ENCODE results near the gene TMEM156.
"Not testable (repeated sequence)": the region's sequence is repeated elsewhere in the genome, so short reads cannot be mapped to it uniquely, and the experiment has no call there.

Gene TMEM156

DNA sequence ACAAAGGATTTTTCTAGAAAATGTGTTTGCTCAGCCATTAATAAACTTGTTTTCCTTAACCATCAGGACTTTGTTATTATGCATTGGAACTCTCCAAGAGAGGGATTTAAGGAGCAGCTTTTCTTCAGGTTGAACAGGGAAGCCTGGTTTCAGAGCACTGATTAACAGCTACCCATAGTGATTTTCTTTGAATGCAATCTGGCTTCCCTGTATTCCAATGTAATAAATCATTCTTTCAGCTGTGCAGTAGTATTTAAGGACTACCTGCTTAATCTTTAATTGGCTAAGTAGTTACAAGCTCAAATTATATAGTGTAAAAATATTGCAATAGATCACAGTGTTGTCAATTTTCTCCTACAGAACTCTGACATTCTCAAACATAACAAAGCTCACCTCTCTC, 77.5 kb downstream of the TMEM156 start:
- DNase-seq = no peak

DNA sequence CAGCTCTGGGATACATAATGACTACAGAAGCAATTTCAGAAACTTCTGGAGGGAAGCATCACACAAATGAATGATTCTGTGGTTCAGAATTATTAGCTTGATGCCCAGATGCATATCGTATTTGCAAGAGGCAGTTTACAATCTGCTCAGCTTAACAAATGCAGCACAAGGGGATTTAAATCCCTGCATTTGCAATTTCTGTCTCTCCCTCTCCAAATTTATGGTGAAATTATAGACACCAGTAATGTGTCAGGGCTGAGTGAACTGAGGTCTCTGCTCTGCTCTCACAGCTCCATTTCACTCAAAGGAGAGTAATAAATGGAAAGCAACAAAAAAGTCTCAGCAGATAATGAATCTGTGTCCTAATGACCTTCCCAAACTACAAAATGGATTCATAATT, 80.2 kb downstream of the TMEM156 start:
- DNase-seq = no peak

DNA sequence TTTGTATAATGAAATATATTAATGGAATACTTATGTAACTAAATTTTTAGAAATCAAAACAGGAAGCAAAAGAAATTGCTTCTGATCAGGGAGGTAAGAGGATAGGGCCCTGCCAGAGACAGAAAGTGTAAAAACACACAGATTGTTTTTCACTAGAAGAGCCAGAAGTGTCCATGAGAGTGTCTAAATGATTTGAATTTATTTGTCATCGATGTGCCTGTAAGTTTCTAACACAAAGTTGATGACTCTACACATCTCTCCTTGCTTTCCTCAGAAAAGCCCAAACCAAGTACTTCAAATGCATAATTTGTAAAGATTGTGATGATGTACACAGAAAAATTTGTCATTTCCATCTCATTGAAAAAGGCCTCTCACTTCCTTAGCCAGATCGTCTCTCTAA, 80.6 kb downstream of the TMEM156 start:
- DNase-seq = no peak

DNA sequence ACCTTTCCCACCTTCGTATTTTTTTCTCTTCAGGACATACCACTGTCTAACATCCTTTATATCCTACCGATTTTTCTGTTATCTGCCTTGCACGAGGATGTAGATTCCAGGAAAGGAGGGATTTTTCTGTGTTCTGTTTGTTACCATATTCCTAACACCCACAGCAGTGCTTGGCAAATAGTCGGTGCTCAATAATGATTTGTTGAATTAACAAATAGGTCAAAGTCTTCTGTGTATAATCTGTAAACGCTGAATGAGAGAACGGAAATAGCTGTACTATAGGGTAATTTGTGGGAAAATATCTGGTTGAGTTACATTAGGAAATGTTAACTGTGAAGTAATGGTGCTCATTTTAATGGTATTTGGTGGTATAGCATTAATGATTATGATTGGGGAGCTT, 81.5 kb downstream of the TMEM156 start:
- no peak for DNase-seq

DNA sequence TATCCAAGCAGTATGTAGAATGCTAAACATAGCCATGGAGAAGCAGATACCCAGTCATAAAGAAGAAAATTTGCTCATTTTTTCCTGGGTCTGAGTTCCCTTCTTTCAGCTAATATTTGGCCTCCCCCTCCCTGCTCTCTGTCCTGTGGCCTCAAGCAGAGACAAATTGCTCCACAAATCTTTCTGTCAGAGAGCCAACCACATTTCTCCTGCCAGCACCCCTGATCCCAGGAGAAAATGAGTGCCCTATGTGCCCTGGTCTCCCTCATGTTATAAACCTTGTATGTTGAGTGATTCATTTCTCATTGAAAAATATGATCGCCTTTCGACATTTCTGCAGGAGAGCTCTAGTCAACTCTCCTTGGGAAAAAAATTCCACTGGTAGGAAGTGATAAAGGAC, 82.0 kb downstream of the TMEM156 start:
- DNase-seq = no peak

DNA sequence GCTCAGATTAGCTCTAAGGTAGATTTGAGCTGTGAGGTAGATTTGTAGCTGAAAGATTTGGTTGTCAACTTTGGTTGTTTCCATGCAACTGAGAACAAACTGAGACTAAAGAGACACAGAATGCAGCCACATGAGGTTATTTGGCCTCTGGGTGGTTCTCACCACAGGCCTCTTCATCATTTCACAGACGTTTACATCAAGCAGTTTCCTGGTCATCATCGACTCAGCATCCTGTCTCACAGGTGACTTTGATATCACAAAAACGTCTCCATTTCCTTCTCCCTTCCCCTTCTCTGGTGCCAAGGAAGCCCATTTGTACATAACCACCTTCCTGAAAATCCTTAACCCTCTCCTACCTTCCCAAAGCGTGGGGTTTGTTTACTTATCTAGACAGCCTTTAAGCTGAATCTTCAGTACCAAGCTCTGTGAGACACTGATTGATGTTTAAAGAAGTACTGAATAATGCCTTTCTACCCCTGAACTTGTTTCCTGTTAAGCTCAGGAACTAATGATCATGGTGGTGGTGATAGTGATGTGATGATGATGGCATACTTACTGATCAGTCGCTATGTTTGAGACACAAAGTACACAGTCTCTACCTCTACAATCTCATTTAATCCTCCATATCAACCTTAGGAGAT, 82.7 kb downstream of the TMEM156 start:
- DNase-seq = no peak

DNA sequence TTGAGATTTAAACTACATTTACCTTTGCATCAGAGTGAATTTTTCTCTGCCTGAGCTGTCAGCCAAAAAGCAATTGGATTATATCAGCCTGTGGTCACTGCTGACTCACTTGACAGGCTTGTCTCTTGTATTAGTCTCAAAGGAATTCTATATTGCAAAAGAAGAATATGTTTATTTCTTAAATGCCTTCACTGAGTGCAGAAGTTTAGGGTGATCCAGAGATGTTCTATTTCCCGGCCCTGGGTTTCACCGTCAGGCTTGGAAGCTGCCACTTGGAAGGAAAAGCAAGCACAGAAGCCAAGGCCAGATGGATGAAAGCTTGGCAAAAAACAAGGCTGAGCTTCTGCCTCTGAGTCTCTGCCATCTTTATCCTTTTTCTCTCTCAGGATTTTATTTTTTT, 83.7 kb downstream of the TMEM156 start:
- no peak for DNase-seq

DNA sequence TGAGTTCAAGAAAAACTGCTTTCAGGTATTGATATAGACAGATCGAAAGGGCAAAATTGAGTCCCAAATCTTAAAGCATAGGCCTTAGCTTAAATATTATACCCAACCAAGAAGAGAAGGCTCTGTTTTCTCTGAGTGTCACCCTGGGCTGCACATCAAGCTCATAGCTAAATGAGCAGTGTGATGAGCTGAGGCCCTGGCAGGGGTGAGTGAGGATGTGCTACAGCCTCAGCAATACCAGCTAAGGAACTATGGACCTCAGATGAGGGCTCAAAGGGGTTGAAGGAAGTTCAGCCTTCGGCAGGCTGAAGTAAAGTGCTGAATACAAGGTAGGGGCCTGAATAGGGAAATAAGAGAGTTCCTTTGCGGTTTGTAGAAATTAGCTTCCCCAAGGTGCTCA, 85.3 kb downstream of the TMEM156 start:
- no peak for DNase-seq

DNA sequence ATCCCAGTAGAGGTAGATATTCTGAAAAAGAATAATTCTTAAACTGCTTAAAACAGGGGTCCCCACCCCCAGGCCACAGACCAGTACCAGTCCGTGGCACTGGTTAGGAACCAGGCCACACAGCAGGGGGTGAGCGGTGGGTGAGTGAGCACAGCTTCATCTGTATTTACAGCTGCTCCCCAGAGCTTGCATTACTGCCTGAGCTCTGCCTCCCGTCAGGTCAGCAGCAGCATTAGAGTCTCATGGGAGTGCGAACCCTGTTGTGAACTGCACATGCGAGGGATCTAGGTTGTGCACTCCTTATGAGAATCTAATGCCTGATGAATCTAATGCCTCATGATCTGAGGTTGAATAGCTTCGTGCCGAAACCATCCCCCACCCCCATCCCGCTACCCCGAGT, 87.8 kb downstream of the TMEM156 start:
- DNase-seq = no peak

DNA sequence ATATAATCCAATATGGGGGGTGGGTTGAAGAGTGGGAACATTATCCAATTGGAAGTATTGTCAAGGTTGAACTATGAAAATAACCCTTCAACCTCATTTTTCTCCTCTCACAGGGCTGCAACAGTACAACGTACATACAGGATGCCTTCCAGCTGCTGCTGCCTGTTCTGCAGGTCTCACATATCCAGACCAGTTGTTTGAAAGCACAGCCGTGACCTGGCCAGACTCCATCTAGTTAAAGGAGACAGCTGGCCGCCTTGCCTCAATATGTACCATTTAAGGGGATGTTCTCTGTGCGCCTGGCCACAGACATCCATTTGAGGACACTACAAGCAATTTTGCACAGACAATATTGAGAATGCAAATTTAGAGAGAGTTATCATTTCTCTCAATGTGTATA, 88.9 kb downstream of the TMEM156 start:
- no peak for DNase-seq

DNA sequence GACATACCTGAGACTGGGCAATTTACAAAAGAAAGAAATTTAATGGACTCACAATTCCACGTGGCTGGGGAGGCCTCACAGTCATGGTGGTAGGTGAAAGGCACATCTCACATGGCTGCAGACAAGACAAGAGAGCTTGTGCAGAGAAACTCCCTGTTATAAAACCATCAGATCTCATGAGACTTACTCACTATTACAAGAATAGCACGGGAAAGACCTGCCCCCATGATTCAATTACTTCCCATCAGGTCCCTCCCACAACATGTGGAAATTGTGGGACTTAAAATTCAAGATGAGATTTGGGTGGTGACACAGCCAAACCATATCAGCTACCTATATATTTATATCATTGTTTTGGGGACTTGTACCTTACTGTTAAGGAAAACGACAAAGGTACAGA, 90.3 kb downstream of the TMEM156 start:
- not testable (repeated sequence) for DNase-seq

DNA sequence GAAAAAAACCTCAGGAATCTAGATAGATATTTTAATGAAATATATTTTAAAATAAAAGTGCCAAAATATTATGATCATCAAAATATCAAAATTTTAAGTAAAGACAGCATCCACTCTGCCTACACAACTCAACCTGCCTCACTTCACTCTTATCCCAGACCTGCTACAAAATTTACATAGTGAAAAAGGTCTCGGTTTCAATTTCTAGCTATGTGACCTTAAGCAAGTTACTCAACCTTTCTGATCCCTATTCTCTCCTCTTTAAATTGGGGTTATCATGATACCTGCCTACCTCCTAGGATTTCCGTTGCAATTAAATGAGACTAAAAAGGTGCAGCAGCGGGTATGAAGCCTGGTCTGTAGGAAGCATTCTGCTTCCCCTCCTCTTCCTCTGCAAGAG, 91.7 kb downstream of the TMEM156 start:
- no peak for DNase-seq

DNA sequence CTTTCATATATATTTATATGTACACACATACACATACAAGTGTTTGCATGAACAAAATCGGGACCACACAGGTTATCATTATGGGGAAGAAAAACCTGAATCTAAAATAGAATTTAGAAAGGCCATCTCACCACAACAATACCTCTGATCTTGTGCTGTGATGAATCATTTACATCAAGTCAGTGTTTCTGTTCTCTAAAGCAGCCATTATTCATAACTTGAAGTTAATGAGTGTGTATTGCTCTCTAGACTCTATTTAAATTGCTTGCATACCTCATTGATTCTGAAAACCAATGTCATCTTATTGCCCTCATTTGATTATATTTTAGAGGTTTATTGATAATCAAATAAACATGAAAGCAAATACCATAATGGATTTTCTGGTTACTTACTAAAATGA, 93.0 kb downstream of the TMEM156 start:
- DNase-seq = no peak

DNA sequence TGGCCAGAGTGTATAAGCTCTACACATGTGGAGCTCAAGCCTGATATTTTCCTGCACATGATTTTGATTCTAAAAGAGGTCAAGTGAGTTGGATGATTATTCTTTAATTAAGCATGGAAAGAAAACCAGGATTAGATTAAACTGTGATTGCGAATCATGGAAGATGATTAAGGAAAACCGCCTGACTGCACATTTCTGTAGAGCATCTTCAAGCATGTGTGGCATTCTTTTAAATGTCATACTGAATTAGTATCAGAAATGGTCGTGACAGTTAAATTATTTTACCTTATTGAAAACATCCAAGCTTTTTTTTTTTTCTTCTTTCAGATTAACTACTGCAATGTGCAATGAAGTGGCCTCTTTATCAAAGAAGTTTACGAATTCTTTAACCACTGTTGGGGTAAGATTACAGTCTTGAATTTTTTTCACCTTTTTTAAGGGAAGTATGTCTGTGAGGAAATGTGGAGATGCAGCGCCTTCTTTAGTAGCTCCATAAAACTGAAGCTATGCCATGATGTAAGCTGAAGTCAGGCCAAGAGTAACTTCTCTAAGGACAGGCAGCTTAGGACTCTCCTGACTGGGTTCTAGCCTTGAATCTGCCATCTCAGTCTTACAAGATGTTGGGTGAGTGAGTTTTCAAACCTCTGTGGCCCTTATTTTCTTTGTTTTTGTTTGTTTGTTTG, 96.7 kb downstream of the TMEM156 start:
- DNase-seq = no peak

DNA sequence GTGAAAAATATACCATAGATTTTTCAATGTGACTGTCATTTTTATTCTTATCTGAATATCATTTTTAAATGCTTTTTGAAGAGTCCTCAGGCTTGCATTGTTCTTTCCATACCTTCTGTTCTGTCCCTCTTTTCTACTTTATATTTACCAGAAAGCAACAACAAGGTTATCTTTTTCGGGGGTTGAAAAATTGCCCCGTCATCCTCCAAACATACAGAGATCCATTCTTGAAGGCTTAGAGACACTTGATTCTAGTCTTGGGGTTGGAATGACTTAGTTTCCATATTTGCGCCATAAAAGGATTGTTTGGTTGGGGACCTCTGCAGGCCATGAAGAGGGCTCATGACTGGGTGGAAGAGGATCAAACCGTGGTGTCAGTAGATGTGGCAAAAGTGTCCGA, 101.1 kb downstream of the TMEM156 start:
- DNase-seq = no peak

DNA sequence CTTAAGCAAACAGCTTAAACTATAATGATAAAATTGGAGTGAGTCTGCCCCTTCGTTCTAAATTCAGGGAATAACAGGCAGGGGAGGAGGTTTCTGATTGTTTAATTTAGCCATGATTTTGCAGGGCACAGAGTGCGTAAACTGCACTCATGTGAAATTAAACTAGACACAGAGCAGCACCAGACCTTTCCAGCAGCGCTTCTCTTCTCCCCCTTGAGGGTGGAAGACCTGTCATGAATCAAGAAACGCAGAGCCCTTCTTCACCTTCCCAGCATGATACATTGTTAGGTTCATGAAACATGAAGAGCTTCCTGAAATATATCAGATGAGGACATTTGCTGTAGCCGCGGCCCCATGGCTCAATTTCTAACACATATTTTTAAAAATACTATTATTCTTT, 101.5 kb downstream of the TMEM156 start:
- DNase-seq = no peak

DNA sequence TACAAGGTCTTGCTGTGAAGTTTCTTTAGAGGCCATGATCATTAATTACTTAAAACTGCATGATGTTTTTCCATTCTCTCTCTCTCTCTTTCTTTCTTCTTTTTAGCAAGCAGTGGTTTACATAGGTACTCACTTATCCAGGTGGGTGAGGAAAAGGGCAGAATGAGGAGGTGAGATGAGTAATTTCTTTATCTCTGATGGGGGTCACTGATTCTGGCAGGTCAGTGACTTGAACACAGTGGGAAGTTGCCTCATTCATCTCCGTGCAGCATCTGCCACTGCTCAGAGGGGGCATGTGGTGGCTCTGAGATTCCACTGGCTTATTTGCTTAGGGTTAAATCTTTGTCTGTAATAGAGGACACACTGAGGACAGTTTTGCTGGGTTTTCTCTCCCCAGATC, 102.0 kb downstream of the TMEM156 start:
- no peak for DNase-seq

DNA sequence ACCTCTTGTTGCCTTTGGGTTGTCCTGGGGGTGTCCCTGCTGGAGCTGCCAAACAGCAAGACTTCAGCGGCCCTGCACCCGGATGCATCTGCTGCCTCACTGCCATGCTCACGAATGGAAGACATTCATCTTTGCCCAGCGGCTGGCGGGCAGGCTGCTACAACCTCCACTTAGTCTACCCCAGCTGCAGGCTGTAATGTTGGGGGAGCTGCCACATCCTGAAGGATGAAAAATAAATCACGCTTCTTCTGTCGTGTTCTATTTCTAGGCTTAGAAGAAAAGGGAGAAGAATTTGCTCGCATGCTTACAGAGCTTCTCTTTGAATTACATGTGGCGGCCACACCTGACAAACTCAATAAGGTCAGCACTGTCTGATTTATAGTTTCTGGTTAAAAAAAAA, 103.2 kb downstream of the TMEM156 start:
- no peak for DNase-seq

DNA sequence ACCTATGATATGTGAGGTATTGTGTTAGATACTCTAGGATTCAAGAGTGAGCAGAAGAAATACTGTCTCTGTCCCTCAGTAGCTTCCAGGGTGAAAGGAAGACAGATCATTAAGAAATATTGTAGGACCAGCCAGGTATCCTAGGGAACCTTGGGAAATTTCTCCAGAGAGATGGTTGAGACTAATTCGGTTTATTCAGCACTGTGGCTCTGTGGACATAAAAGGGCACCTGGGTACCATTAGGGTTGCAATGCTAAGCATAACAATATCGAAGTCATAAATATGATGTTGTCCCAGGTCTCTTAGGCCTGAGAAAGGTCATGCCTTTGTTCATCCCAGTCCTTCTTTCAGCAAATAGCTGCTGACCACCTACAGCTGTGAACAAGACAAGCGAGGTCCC, 103.6 kb downstream of the TMEM156 start:
- no peak for DNase-seq

DNA sequence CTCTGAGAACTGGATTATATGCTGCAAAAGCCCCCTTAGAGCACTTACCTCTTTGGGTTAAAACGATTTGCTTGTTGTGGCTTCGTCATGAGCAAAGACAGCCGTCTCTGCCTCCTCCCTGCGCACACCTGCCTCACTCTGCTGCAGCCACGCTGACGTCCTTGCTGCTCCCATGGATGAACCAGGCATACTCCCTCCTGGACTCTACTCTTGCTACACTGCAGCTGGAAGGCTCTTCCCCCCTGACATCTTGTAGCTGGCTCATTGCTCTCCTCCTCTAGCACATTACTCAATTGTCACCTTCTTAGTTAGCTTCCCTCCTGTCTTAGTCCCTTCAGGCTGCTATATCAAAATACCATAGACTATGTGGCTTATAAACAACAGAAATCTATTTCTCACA, 105.3 kb downstream of the TMEM156 start:
- DNase-seq = no peak

DNA sequence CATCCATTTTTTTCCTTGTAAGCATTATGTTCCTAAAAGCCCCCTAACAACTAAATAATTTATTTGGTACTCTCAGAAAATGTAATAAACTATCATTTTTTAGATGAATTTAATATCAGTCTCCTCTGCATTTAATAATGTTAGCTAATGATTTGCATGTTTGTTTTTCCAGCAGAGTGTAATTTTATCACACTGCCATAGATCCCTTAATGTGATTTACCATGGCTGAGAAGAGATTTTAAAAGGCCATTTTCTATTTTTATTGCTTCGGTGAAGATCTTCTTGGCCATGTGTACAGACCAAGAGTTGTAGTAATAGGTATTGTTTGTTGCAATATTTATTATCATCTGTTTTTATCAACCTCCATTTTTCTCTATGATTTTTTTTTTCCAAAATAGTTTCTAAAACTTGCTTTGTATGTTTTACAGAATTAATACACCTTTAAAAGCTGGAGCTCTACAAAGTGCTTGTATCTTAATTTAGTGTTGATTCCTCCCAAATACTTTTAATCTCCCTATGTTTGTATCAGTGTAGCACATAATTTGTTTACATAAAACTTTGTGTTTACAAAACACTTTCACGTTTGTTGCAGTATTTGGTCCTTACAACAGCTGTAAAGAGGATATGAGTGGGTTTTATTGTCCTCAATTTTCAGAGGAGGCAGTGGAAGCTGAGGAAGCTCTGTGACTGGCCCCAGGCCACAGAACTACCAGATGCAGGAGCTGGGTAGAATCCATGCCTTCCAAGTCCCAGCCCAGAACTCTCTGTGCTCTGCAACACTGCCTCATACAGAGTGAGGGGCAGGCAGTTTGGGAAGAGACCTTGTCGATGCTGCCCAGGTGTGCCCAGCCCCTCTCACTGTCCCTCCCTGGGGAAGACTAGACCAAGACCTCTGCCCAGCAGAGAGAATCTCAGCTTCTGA, 106.5 kb downstream of the TMEM156 start:
- DNase-seq = no peak

DNA sequence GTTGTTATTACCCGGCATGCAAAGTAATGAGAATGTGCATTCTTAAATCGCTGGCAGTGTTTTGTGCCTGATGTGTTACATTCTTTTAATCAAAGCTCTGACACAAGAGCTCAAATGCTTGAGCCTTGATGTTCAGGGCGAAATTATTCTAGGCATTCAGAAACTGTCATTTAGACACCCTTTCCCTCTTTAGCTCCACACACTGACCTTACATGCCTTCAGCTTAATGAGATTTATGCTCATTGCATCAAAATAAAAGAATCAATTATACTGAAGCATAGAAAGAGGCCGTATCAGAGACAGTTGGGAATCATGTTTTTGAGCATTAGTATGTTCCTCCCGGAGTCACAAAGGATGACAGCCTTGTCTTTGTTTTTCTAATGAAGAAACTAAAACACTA, 107.9 kb downstream of the TMEM156 start:
- no peak for DNase-seq

DNA sequence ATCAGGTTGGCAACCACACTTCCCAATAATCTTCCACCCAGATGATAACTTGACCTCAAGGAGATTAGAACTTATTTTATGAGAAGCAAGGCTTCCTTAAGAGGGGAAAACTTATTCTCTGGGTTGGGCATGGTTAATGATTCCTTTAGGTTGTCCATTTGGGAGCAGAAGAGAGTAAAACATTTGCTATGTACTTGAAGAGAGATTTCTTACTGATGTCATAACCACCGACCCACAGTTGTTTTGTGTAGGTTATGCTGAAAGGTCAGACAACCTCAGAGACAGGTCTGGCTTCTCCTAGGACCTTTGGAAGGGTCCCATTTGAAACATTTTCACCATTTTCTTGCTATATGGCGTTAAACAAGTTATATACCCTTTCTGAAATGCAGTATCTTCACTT, 108.5 kb downstream of the TMEM156 start:
- DNase-seq = no peak

DNA sequence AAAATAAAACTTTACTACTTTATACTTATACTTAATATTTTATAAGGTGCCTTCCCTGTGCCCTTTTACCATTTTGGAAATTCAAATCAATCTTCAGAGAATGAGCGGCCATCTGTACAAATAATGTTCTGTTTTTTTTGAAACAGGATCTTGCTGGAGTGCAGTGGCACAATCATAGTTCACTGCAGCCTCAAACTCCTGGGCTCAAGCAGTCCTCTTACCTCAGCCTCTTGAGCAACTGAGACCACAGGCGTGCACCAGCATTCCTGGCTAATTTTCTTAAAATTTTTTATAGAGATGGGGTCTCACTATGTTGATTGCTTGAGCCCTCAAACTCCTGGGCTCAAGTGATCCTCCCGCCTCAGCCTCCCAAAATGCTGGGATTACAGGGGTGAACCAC, 111.1 kb downstream of the TMEM156 start:
- no peak for DNase-seq
